ENCODE data around the gene AKTIP. TPM values are rescaled to one million over a fixed set of nuclear protein-coding genes. Genes with fewer than 3 reads are reported as not detected.

Gene AKTIP
- total RNA-seq, 2 experiments from 2014 or later = 26.1 to 27.3 TPM

DNA sequence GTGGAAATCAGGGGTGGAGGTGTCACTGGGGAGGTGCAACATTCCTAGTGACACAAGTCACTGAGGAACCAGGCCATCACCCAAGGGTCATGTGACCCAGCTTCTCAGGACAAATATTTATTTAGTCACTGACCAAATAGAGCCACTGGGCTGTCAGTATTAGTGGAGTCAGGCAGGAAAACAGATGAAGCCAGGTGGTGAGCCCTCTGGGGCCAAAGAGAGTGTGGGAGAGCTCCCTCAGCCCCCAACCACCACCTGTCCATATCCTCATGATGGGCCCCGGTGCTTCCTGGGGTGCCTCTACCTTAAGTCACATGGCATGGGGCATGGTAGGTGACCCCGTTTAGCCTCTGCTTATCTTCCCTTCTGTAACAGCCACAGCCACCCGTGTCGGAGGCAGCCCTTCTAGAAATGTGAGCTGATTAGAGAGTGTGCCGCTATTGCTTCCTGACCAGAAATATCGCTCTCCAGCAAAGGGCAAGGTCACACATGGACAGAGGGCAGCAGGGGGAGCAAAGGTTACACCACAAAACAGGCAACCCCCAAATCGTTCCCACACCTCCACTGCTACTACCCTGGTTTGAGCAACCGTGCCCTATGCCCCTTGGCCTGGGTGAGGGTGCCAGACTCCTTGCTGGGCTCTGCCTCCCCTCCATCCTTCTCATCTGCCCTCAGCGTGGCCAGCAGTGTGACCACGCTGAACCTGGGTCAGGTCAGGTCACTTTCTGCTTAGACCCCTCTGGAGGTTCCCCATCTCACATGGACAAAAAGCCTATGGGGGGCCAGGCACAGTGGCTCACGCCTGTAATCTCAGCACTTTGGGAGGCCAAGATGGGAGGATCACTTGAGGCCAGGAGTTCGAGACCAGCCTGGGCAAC is 8.6 kb upstream of the AKTIP start:
- CTCF ChIA-PET = interaction anchor here (0.6 to 1.0 kb wide), 5 partner anchors 33 to 244 kb away, joined by 3 read pairs; no protein-coding TSS in a partner anchor
- Mint-ChIP-seq H3K4me3 (no peak overlapping the region), H3K27ac (no peak overlapping the region), H3K9me3 (no peaks in the 10 kb centered on the region), H3K36me3 (ENCODE audit: low read depth) (peaks cover 1% of the 10 kb centered on the region), H3K27me3 (ENCODE audit: low read depth) (no peaks in the 10 kb centered on the region), H3K4me1 (ENCODE audit: low read depth) (peaks cover 12% of the 10 kb centered on the region)
- DNase-seq = no peak
- intact Hi-C loops (cut with micrococcal nuclease) = loop anchor here (2.0 to 5.0 kb wide), 3 partner anchors 36 to 1319 kb away; no protein-coding TSS in a partner anchor

DNA sequence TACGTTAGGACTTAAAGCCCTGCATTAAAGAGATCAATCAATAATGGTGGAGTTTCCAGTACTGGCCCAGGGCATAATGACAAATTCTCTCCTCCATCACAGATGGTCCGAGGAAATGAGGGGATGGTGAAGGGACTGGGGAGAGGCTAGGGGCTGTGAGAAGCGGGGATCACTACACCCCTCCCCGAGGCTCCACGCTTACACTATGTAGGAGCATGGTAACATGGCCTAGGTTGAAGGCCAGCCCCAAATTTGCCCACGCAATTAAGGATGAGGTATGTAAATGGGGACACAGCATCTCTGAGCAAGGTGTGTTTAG is 8.0 kb upstream of the AKTIP start:
- peaks cover 16% of the 10 kb centered on the region for H3K4me1 Mint-ChIP-seq (ENCODE audit: low read depth)
- H3K36me3 Mint-ChIP-seq (ENCODE audit: low read depth) = peaks cover 1% of the 10 kb centered on the region
- CTCF ChIA-PET = interaction anchor here (0.6 to 1.0 kb wide), 3 partner anchors 37 to 243 kb away, joined by 3 read pairs; no protein-coding TSS in a partner anchor
- intact Hi-C loops (cut with micrococcal nuclease) = loop anchor here (2.0 to 5.0 kb wide), 3 partner anchors 36 to 1319 kb away; no protein-coding TSS in a partner anchor
- no peak overlapping the region for H3K4me3 Mint-ChIP-seq
- no peak for DNase-seq
- H3K9me3 Mint-ChIP-seq = no peaks in the 10 kb centered on the region
- H3K27me3 Mint-ChIP-seq (ENCODE audit: low read depth) = no peaks in the 10 kb centered on the region
- H3K27ac Mint-ChIP-seq = no peak overlapping the region

DNA sequence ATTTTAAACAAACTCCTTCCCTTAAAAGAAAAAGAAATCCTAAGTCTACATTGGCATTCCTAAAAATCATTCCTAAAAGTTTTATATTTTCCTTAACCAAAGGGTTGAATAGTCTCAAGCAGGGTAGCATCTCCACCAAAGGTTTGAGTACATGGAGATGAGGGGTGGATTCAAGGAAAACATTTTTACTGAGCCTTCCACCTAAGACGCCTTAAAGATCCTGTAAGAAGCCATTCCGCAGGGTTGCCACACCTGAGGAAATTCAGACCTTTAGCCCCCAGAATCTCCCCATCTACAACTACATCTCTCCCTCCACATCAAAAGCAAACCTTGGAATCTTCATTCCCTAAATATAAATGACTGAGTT is 7.7 kb upstream of the AKTIP start:
- intact Hi-C loops (cut with micrococcal nuclease) = loop anchor here (1.0 to 5.0 kb wide), 5 partner anchors 37 to 1318 kb away; no protein-coding TSS in a partner anchor

DNA sequence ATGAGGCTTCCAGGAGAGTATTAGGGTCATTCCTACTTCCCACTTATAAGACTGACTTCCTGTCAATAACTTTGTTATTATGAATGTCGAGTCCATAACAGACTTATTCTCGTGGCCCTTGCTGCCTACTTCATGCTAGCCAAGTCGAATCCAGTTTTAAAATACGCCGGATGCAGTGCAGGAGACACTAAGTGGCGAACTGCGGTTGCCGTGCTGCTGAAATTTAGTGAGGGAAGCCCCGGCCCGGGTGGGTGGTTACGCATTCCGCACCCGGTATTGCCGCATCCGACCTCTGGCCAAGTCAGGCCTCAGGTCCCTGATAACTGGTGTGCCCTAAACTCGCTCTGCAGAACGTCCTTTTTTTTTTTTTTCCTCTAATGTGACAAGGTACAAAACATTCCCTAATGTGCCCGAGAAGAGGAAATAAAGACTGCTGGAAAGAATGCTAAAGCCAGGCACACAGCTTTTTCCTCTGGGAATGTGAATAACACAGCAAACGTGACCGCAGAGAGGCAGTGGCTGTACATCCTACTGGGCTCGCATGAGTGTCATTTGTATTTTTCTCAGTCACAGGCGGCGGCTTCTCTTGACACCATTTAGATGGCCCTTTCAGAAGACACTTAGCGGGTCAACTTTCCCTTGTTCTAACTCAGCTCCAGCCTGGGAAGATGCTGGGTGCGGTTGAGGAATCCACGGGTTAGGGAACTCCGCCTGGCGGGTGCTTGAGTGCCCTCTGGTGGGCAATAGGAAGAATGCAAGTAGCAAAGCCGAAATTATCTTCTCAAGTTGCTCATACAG is 7.1 kb upstream of the AKTIP start:
- CTCF ChIA-PET = interaction anchor here (0.6 to 1.6 kb wide), 13 partner anchors 8 to 402 kb away, joined by 3 to 5 read pairs (median 3); no protein-coding TSS in a partner anchor
- Mint-ChIP-seq H3K36me3 (ENCODE audit: low read depth) (peaks cover 1% of the 10 kb centered on the region), H3K4me3 (peak overlapping the region; percentile 10), H3K27ac (no peak overlapping the region), H3K27me3 (ENCODE audit: low read depth) (no peaks in the 10 kb centered on the region), H3K4me1 (ENCODE audit: low read depth) (peaks cover 18% of the 10 kb centered on the region), H3K9me3 (no peaks in the 10 kb centered on the region)
- DNase-seq = peak; percentile 55
- intact Hi-C loops (cut with micrococcal nuclease) = loop anchor here (1.0 to 10.0 kb wide), 6 partner anchors 37 to 1318 kb away; no protein-coding TSS in a partner anchor

More for the DNA sequence above, 7.7 kb upstream of the AKTIP start:
- H3K9me3 Mint-ChIP-seq = no peaks in the 10 kb centered on the region
- peaks cover 13% of the 10 kb centered on the region for H3K4me1 Mint-ChIP-seq (ENCODE audit: low read depth)
- no peak overlapping the region for H3K27ac Mint-ChIP-seq
- CTCF ChIA-PET = interaction anchor here (0.6 to 1.5 kb wide), 7 partner anchors 8 to 402 kb away, joined by 3 to 5 read pairs (median 3); no protein-coding TSS in a partner anchor
- no peaks in the 10 kb centered on the region for H3K27me3 Mint-ChIP-seq (ENCODE audit: low read depth)
- H3K4me3 Mint-ChIP-seq = no peak overlapping the region
- H3K36me3 Mint-ChIP-seq (ENCODE audit: low read depth) = peaks cover 1% of the 10 kb centered on the region
- DNase-seq = no peak

DNA sequence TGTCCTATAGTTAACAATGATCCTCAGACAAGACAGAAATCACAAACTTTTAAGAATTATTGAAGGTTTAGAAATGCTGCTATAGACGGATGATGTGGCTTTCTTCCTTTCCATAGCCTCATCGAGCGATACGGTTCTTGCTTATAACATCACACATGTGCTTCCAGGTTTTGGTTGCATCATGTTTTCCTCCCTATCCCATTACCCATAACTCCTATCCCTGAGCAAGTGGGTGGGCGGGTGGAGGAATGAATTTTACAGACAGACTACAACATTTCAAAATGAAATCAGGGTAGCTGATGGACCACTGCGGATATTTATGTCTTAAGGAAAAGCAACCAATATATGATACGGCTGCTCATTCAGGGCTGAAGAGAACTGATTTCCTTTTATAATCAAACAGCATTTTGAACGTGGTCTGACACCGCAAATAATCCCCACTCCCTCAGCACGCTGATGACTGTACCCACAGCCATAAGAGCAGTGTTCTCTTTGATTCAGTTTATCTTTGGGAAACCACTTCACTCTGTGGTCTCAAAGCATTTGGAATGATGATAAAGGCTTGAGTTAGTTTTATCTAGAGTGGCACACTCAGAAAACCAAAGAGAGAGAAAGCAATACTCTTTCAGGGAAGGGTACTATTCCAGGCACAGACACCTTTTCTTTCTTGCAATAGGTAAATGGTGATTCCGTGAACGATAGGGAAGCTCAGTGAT is 4.6 kb upstream of the AKTIP start:
- Mint-ChIP-seq H3K36me3 (ENCODE audit: low read depth) (no peaks in the 10 kb centered on the region), H3K4me3 (no peak overlapping the region), H3K27ac (no peak overlapping the region), H3K27me3 (ENCODE audit: low read depth) (no peaks in the 10 kb centered on the region), H3K9me3 (no peaks in the 10 kb centered on the region), H3K4me1 (ENCODE audit: low read depth) (peaks cover 29% of the 10 kb centered on the region)
- DNase-seq = no peak
- intact Hi-C loops (cut with micrococcal nuclease) = loop anchor here (10.0 kb wide), 1 partner anchor 213 kb away; no protein-coding TSS in a partner anchor
- CTCF ChIA-PET = interaction anchor here (1.5 kb wide), 1 partner anchor 42 kb away, joined by 3 read pairs; no protein-coding TSS in a partner anchor

DNA sequence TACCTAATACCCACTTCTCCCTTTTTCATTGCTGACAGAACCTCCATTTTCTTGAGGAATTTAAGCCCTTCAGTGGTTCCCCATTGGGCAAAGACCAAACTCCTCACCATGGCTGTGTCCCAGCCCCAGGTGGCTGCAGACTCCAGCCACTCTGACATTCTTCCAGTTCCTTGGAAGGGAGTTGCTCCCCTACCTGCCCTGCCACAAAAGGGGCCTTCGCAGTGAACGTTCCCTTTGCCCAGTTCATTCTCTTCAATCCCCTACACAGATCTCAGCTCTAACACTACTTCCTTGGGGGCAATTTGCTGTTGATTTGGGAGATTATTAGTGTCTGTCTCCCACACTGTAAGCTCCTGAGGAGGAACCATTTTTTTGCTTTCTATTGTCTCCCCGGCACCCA is 3.2 kb upstream of the AKTIP start:
- CTCF ChIA-PET = no interaction called here
- intact Hi-C loops (cut with micrococcal nuclease) = loop anchor here (10.0 kb wide), 1 partner anchor 211 kb away; no protein-coding TSS in a partner anchor
- Mint-ChIP-seq H3K9me3 (no peaks in the 10 kb centered on the region), H3K27ac (no peak overlapping the region), H3K27me3 (ENCODE audit: low read depth) (no peaks in the 10 kb centered on the region), H3K4me3 (no peak overlapping the region), H3K4me1 (ENCODE audit: low read depth) (peaks cover 37% of the 10 kb centered on the region), H3K36me3 (ENCODE audit: low read depth) (no peaks in the 10 kb centered on the region)
- DNase-seq = no peak

DNA sequence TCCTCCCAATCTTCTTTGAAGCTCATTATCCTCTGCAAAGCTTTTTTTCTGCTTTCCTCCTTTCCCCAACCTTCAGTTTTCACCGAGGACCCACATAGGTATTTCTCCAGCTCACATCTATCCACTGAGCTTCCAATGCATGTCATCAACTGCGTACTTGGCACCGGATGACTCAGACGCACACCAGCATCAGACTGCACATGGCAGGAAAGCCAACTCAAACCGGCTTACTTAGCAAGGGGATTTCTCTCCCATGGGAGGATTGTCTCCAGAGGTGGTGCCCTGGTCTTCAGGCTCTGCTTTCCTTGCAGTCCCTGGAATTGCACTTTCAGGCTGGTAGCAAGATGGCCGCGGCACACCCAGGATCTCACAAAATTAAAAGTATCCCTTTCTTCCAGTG is 1.7 kb upstream of the AKTIP start:
- peak overlapping the region; percentile 93 for H3K27ac Mint-ChIP-seq
- no peaks in the 10 kb centered on the region for H3K9me3 Mint-ChIP-seq
- H3K4me1 Mint-ChIP-seq (ENCODE audit: low read depth) = peaks cover 45% of the 10 kb centered on the region
- no peaks in the 10 kb centered on the region for H3K27me3 Mint-ChIP-seq (ENCODE audit: low read depth)
- CTCF ChIA-PET = interaction anchor here (0.6 to 1.3 kb wide), 4 partner anchors 67 to 376 kb away, joined by 3 to 5 read pairs (median 4); no protein-coding TSS in a partner anchor
- DNase-seq = peak; percentile 51
- peaks cover 5% of the 10 kb centered on the region for H3K36me3 Mint-ChIP-seq (ENCODE audit: low read depth)
- intact Hi-C loops (cut with micrococcal nuclease) = loop anchor here (5.0 to 10.0 kb wide), 2 partner anchors 210 to 297 kb away; no protein-coding TSS in a partner anchor
- peak overlapping the region; percentile 95 for H3K4me3 Mint-ChIP-seq

DNA sequence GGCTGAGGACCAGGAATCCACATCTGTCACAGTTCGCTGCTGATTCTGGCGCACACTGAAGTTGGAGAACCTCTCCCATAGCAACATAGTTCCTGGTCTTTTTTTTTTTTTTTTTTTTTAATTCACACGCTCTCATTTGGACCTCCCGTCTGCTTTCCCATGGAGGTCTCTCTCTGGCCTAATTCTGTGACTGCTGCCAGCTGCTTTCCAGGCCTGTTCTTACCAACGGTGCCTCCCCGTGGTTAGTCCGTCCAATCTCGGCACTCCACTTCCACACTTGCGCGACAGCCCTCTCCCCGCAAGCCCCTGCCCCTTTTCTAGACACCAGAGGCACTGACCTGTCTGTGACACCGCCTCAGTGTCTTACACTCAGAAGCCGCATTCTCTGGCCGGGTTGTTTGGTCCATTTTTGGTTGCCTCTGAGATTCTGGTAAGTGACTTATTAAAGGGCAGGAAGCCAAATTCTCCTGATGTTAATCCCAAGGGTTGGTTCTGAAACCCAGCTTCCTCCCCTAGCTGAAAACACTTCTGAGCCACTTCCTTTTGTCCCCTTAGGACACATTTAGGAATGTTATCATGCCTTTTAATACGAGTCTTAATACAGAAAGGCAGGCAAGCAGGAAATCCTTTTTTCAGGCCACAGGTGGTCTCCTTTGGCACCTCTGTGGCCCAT is 1.1 kb upstream of the AKTIP start:
- H3K27ac Mint-ChIP-seq = peak overlapping the region; percentile 93
- H3K4me3 Mint-ChIP-seq = peak overlapping the region; percentile 95
- H3K36me3 Mint-ChIP-seq (ENCODE audit: low read depth) = peaks cover 6% of the 10 kb centered on the region
- intact Hi-C loops (cut with micrococcal nuclease) = loop anchor here (1.0 to 10.0 kb wide), 10 partner anchors 14 to 449 kb away; partner anchors contain the start of gene RPGRIP1L
- peaks cover 48% of the 10 kb centered on the region for H3K4me1 Mint-ChIP-seq (ENCODE audit: low read depth)
- CTCF ChIA-PET = interaction anchor here (0.6 to 1.3 kb wide), 5 partner anchors 67 to 376 kb away, joined by 3 to 5 read pairs (median 3); no protein-coding TSS in a partner anchor
- H3K27me3 Mint-ChIP-seq (ENCODE audit: low read depth) = no peaks in the 10 kb centered on the region
- no peaks in the 10 kb centered on the region for H3K9me3 Mint-ChIP-seq
- DNase-seq = peak; percentile 51

DNA sequence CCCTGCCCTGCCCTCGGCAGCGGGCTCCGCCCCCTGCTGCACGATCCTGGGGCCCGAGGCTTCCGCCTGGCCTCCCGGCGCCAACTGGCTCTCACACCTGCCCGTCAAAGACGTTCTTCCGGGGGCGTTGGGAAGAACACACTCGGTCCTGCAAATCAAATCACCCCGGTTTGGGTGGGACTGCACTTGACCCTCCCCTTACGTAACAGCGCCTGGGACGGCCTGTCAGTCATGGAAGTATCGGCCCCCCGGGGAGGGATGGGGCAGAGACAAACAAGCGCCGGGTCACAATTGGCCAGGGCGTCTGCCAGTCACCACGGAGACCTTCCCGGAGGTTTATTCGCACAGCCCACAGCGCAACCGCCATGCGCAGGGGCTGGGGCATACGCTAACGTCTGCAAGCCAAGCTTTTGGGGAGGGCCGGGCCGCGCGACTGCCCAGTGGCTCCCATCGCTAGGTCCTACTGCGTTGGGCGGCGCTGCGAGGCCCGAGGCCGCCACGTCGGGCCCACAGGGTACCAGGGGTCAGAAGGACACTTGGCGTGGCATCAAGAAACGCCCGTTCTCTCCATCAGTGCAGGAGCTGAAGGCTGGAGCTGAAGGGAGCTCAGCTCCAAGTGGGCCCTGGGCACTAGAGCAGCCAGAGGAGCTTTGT is 388 bp upstream of the AKTIP start:
- intact Hi-C loops (cut with micrococcal nuclease) = loop anchor here (1.0 to 10.0 kb wide), 10 partner anchors 15 to 448 kb away; partner anchors contain the start of gene RPGRIP1L
- peaks cover 54% of the 10 kb centered on the region for H3K4me1 Mint-ChIP-seq (ENCODE audit: low read depth)
- H3K27me3 Mint-ChIP-seq (ENCODE audit: low read depth) = no peaks in the 10 kb centered on the region
- peak; percentile 100 for DNase-seq
- CTCF ChIA-PET = interaction anchor here (0.7 to 1.3 kb wide), 2 partner anchors 67 to 95 kb away, joined by 3 to 5 read pairs; no protein-coding TSS in a partner anchor
- peaks cover 9% of the 10 kb centered on the region for H3K36me3 Mint-ChIP-seq (ENCODE audit: low read depth)
- H3K27ac Mint-ChIP-seq = peak overlapping the region; percentile 93
- H3K9me3 Mint-ChIP-seq = no peaks in the 10 kb centered on the region
- peak overlapping the region; percentile 95 for H3K4me3 Mint-ChIP-seq

DNA sequence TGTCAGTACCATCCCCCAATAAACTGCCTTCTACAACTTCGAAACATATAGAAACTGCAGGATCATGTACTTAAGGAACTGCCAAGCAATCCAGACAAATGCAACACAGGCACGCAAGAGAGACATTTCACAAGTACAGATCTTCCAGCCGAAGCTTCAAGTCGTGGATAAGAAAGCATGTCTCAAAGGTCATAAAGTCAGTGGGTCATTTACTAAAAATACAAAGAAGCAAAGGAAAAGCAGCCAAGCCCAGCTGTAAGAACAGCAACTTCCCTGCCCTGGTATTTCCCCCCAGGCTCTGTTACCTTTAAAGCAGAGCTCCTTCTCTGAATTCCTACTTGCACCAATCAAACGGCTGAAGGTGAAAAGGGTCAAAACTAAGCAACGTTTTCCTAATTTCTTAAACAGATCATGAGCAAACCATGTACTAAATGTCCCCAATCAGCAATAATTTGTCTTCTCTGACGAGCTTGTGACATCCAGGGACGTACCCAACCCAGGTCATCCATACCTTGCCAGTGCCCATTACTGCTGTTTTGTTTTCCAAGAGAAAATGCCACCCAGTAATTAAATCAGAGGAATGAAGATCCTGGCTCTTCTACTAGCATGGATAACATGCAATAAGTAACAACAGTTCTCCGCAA is 1.7 kb downstream of the AKTIP start:
- Mint-ChIP-seq H3K27me3 (ENCODE audit: low read depth) (no peaks in the 10 kb centered on the region), H3K36me3 (ENCODE audit: low read depth) (peaks cover 24% of the 10 kb centered on the region), H3K27ac (peak overlapping the region; percentile 90), H3K4me1 (ENCODE audit: low read depth) (peaks cover 49% of the 10 kb centered on the region), H3K4me3 (peak overlapping the region; percentile 92), H3K9me3 (no peaks in the 10 kb centered on the region)
- intact Hi-C loops (cut with micrococcal nuclease) = loop anchor here (5.0 to 10.0 kb wide), 2 partner anchors 207 to 294 kb away; no protein-coding TSS in a partner anchor
- no peak for DNase-seq
- CTCF ChIA-PET = interaction anchor here (0.9 kb wide), 1 partner anchor 8 kb away, joined by 3 read pairs; no protein-coding TSS in a partner anchor

All from activated naive CD4-positive, alpha-beta T cell treated with anti-CD3 and anti-CD28 coated beads for 36 hours (primary cell).